ENCODE data around the gene FAM98C. TPM values are rescaled to one million over a fixed set of nuclear protein-coding genes. Genes with fewer than 3 reads are reported as not detected.

The FAM98C gene
- 7.4 and 10.0 TPM in 2 replicates for total RNA-seq (2016; rRNA removed; fragmentation: Illumina TruSeq; extraction: Trizol)
- total RNA-seq (2016; cell fraction: cytosol; rRNA removed; fragmentation: Illumina TruSeq; extraction: Trizol; ENCODE audit: low read depth) = 6.0 TPM in 2 replicates
- total RNA-seq (2016; cell fraction: insoluble cytoplasmic fraction; rRNA removed; fragmentation: Illumina TruSeq; extraction: Trizol) = 6.7 and 10.1 TPM in 2 replicates
- 6.6 and 6.9 TPM in 2 replicates for total RNA-seq (2016; cell fraction: membrane; rRNA removed; fragmentation: Illumina TruSeq; extraction: Trizol)
- 7.8 and 8.6 TPM in 2 replicates for total RNA-seq (2016; cell fraction: nucleus; rRNA removed; fragmentation: Illumina TruSeq; extraction: Trizol)
- polyA plus RNA-seq (2011; rRNA removed) = 11.0 and 11.5 TPM in 2 replicates
- 5.8 and 10.9 TPM in 2 replicates for polyA plus RNA-seq (2011; cell fraction: cytosol; rRNA removed)
- 28.8 and 32.0 TPM in 2 replicates for polyA plus RNA-seq (2011; cell fraction: nucleus; rRNA removed)
- polyA plus RNA-seq (2012) = 5.4 and 7.0 TPM in 2 replicates
- 5.1 and 5.9 TPM in 2 replicates for polyA plus RNA-seq (2016; cell fraction: cytosol; fragmentation: Illumina TruSeq; extraction: Trizol; ENCODE audit: low read depth)
- polyA plus RNA-seq (2016; cell fraction: insoluble cytoplasmic fraction; fragmentation: Illumina TruSeq; extraction: Trizol; ENCODE audit: low read depth) = 7.4 and 8.0 TPM in 2 replicates
- 5.4 and 6.1 TPM in 2 replicates for polyA plus RNA-seq (2016; cell fraction: membrane; fragmentation: Illumina TruSeq; extraction: Trizol; ENCODE audit: low read depth)
- polyA plus RNA-seq (2016; cell fraction: nucleus; fragmentation: Illumina TruSeq; extraction: Trizol; ENCODE audit: insufficient read depth, low read depth) = 18.2 and 20.4 TPM in 2 replicates
- polyA minus RNA-seq (2011; rRNA and poly(A)+ RNA removed; ENCODE audit: low replicate concordance) = 5.8 and 6.2 TPM in 2 replicates
- polyA minus RNA-seq (2011; cell fraction: cytosol; rRNA and poly(A)+ RNA removed) = 4.2 and 5.5 TPM in 2 replicates
- 3.7 and 4.5 TPM in 2 replicates for polyA minus RNA-seq (2011; cell fraction: nucleus; rRNA and poly(A)+ RNA removed)
- percentile 50 among the genes with signal in this experiment for Bru-seq, nascent RNA
- BruChase-seq, experiment 1, labeled RNA remaining after a 6-hour chase = percentile 46 among the genes with signal in this experiment
- percentile 47 among the genes with signal in this experiment for BruChase-seq, experiment 2, labeled RNA remaining after a 2-hour chase
- long read RNA-seq, experiment 1, partial matches to known transcripts = 2 of 5 reads
- long read RNA-seq, experiment 1, other reads (novel, unspliced or antisense) = 0 of 5 reads
- long read RNA-seq, experiment 2, transcript FAM98C-201 (8 exons, 1,271 nt) = major isoform, 7 of 19 reads
- long read RNA-seq, experiment 2, partial matches to known transcripts = 5 of 19 reads
- long read RNA-seq, experiment 2, other reads (novel, unspliced or antisense) = 5 of 19 reads

DNA sequence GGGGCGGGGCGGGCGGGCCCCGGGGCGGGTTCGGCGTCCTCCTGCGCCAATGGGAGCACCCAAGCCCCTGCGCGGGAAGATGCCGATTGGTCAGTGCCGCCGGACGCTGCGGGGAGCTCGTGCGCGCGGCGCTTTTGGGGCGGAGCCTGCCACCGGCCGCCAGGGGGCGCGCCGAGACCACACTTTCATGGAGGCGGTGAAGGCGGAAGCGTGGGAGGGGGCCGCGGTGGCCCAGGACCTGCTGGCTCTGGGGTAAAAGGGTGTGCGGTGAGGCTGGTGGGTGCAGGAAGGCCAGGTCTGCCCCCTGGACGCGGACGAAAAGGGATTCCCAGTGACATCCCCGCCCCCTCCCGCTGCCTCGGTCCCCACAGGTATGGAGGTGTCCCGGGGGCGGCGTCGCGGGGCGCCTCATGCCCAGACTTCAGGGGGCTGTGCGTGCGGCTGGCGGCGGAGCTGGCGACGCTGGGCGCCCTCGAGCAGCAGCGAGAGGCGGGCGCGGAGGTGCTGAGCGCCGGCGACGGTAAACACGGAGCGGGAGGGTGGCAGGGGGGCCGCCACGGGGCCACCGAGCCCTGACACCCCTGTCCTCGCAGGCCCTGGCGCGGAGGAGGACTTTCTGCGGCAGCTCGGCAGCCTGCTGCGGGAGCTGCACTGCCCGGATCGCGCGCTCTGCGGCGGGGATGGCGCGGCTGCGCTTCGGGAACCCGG is at the start of gene FAM98C:
Gene FAM98C, plus strand, starts transcription at position 127 of the 708 bp plus-strand sequence. Its CDS starts 61 bp downstream, at position 188.
- WGBS (ENCODE audit: low lambda C conversion rate) = 3% methylated on average over 31 of the region's 82 CpGs
- TF ChIP-seq NFRKB (IDR thresholded peaks at IDR 0.05) (no peak), ZNF333 (CRISPR knock-in tag; IDR thresholded peaks at IDR 0.05; ENCODE audit: borderline replicate concordance) (no peak), ZNF839 (CRISPR knock-in tag; IDR thresholded peaks at IDR 0.05; ENCODE audit: borderline replicate concordance) (0 out of 2 replicates have a peak, but pooled peaks have one; percentile 61), BRCA1 (CRISPR knock-in tag; IDR thresholded peaks at IDR 0.05) (0 out of 2 replicates have a peak, but pooled peaks have one; percentile 21), FOXM1 (CRISPR knock-in tag; IDR thresholded peaks at IDR 0.05) (no peak), KLF16 (CRISPR knock-in tag; IDR thresholded peaks at IDR 0.05) (peak in 1 of 2 experiments; percentile 95; a peak in 2 of 4 replicates), NFKBIZ (CRISPR knock-in tag; IDR thresholded peaks at IDR 0.05) (no peak), ZNF713 (CRISPR knock-in tag; IDR thresholded peaks at IDR 0.05) (0 out of 2 replicates have a peak, but pooled peaks have one; percentile 85), NR3C1 (CRISPR knock-in tag; IDR thresholded peaks at IDR 0.05) (no peak), ZNF552 (CRISPR knock-in tag; IDR thresholded peaks at IDR 0.05; ENCODE audit: borderline replicate concordance) (no peak; the same call in 1 of the 2 replicates), ZNF101 (CRISPR knock-in tag; IDR thresholded peaks at IDR 0.05; ENCODE audit: borderline replicate concordance, low read depth) (no peak)
- TF ChIP-seq, protein P1, sequence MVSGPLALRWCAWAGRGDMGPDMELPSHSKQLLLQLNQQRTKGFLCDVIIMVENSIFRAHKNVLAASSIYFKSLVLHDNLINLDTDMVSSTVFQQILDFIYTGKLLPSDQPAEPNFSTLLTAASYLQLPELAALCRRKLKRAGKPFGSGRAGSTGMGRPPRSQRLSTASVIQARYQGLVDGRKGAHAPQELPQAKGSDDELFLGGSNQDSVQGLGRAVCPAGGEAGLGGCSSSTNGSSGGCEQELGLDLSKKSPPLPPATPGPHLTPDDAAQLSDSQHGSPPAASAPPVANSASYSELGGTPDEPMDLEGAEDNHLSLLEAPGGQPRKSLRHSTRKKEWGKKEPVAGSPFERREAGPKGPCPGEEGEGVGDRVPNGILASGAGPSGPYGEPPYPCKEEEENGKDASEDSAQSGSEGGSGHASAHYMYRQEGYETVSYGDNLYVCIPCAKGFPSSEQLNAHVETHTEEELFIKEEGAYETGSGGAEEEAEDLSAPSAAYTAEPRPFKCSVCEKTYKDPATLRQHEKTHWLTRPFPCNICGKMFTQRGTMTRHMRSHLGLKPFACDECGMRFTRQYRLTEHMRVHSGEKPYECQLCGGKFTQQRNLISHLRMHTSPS (CRISPR knock-in tag; IDR thresholded peaks at IDR 0.05; ENCODE audit: low read depth) = peak; percentile 40; the same call in 1 of the 2 replicates
- TF ChIP-seq, protein P2, sequence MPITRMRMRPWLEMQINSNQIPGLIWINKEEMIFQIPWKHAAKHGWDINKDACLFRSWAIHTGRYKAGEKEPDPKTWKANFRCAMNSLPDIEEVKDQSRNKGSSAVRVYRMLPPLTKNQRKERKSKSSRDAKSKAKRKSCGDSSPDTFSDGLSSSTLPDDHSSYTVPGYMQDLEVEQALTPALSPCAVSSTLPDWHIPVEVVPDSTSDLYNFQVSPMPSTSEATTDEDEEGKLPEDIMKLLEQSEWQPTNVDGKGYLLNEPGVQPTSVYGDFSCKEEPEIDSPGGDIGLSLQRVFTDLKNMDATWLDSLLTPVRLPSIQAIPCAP (CRISPR knock-in tag; IDR thresholded peaks at IDR 0.05; ENCODE audit: low read depth) = no peak
- TF ChIP-seq, protein P3, sequence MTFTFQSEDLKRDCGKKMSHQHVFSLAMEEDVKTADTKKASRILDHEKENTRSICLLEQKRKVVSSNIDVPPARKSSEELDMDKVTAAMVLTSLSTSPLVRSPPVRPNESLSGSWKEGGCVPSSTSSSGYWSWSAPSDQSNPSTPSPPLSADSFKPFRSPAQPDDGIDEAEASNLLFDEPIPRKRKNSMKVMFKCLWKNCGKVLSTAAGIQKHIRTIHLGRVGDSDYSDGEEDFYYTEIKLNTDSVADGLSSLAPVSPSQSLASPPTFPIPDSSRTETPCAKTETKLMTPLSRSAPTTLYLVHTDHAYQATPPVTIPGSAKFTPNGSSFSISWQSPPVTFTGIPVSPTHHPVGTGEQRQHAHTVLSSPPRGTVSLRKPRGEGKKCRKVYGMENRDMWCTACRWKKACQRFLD (CRISPR knock-in tag; IDR thresholded peaks at IDR 0.05; ENCODE audit: borderline replicate concordance) = no peak

More for the DNA sequence above, at the start of gene FAM98C:
- Histone ChIP-seq H3K27me3 (ENCODE audit: control insufficient read depth in 1 of 2, insufficient read depth in 2 of 2, low read length in 2 of 2) (peaks cover 5 to 17% of the 10 kb centered on the region in 2 experiments; a peak in 3 of 5 replicates), H3K79me2 (ENCODE audit: insufficient read depth, low read length) (no peaks in the 10 kb centered on the region), H3K9me3 (ENCODE audit: low read length) (no peaks in the 10 kb centered on the region), H3K27ac (ENCODE audit: extremely low read length, insufficient read depth, low read length) (peak within 1 kb of the TSS; percentile 55), H3K36me3 (replicated peaks in 1 of 2; ENCODE audit: control insufficient read depth in 1 of 2, insufficient read depth in 2 of 2, low read length in 2 of 2) (no peaks in the 10 kb centered on the region), H3K4me1 (ENCODE audit: insufficient read depth, low read length) (no peaks in the 10 kb centered on the region), H2AFZ (ENCODE audit: low read length) (peak within 1 kb of the TSS; percentile 70), H3K4me3 (replicated peaks in 1 of 3; ENCODE audit: insufficient read depth in 1 of 3, low read depth in 2 of 3, low read length in 3 of 3) (peak within 1 kb of the TSS; percentile 57 to 86 (median 80); a peak in 5 of 6 replicates), H4K20me1 (ENCODE audit: insufficient read depth, low read length) (no peaks in the 10 kb centered on the region), H3K4me2 (ENCODE audit: low read depth, low read length) (peak within 1 kb of the TSS; percentile 90), H3K9ac (ENCODE audit: insufficient read depth, low read depth, low read length) (peak within 1 kb of the TSS; percentile 75)
- POLR2A ChIA-PET = interaction anchor here (0.6 to 2.7 kb wide), 14 partner anchors 9 to 623 kb away, joined by 3 to 30 read pairs (median 6); partner anchors contain the start of genes ACTN4, EIF3K, GGN and MRPS12
- FAIRE-seq (no peak), ATAC-seq (peak; percentile 96), DNase-seq (ENCODE audit: low spot score) (peak; percentile 93)
- in situ Hi-C loops (cut with HindIII; ENCODE audit: extremely low pct_ligation_motif_present, low pct_unique_long_range_greater_than_20kb) (no loop called here), intact Hi-C loops (cut with micrococcal nuclease; ENCODE audit: unreplicated experiment) (loop anchor here (5.0 kb wide), 1 partner anchor 229 kb away; no protein-coding TSS in a partner anchor)
- CTCF ChIA-PET (ENCODE audit: low intra/inter-chr PET ratio, low total read pairs) = interaction anchor here (1.2 to 1.3 kb wide), 3 partner anchors 38 to 231 kb away, joined by 4 to 5 read pairs (median 4); no protein-coding TSS in a partner anchor
- TSS peak; percentile 64 for BruUV-seq (replicated peaks)
